HG02885 (cell line): ENCODE results near the gene TMEM39A.

Source experiments
- ATAC-seq: cut with Tn5 transposase; IDR thresholded peaks from one replicate; pipeline ENCODE4 v1.9.1; 2021; ENCODE audit warnings: mild to moderate bottlenecking; ENCODE audit not compliant: unreplicated experiment, poor library complexity

Gene TMEM39A

GRCh38 chr3:119463171-119464169, at the start of gene TMEM39A:
TSS of gene TMEM39A (minus strand) at chr3:119463615. CDS start at chr3:119462074, 1,541 bp downstream.
- ATAC-seq: peak; percentile 91

- no peak for ATAC-seq
Observed at GRCh38 chr3:119510690-119511089, 47.3 kb upstream of the TMEM39A start.

DNA sequence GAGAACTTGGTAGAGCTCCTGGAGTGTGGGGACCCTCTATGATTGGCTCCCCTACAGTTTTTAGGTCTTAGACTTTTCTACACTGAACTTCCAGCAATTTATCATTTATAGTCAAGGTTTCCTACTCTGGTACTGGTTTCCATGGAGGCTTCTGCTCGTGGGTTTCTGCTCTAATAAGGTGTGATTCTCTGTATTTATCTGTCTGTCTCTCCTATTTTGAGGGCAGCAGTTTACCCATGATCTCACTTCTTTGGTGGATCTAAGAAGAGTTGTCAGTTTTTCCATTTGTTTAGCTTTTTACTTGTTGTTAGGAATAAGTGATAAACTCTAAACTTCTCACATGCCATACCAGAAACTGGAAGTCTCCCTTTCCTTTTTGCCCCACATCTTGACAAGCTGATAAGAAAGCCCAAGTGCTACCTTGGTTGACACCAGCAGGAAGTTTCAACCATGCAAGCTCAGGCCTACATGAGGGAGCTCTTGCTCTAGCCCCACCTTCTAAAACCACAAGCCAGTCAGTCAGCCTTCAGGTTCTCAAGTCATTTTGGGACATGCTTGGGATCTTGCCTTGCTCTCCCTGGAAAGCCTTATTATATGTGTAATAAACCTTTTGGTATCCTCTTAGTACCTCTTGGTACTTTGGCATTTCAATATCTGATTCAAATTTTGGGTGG, 44.9 kb upstream of the TMEM39A start:
- peak; percentile 69 for ATAC-seq

DNA sequence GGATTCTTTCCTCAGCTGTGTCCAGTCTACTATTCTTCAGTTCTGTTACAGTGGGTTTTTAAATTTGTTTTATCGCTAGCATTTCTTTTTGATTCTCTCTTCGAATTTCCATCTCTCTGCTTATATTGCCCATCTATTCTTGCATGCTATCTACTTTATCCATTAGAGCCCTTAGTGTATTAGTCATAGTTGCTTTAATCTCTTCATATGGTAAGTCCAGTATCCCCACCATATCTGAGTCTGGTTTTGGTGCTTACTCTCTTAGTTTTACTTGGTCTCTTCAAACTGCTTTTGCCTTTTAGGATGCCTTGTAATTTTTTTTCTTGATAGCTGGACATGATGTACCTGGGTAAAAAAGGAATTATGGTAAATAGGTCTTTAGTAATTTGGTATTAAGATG, 44.0 kb upstream of the TMEM39A start:
- ATAC-seq: no peak

DNA sequence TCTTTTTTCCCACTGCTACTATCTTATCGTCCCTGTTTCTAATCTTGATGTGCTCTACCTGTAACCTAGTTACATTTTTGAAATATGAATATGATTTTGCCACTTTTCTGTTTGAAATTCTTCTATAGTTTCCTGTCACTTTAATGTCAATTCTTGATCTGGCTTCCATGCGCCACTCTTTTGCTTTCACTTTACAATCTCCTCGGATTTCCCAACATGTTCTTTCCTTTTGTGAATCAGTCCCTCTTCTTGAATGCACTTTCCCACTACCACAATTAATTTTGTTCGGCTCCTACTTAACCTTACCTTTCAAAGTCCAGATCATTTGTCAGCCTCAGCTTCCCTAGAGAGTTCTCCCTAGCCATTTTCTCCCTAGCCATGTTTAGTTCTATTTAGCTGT, 43.2 kb upstream of the TMEM39A start:
- no peak for ATAC-seq

GRCh38 chr3:119500901-119501300, 37.5 kb upstream of the TMEM39A start:
- no peak for ATAC-seq

GRCh38 chr3:119500265-119500664, 36.9 kb upstream of the TMEM39A start:
- ATAC-seq: no peak

- peak; percentile 98 for ATAC-seq
Observed at GRCh38 chr3:119498186-119499011, 35.0 kb upstream of the TMEM39A start, which contains the start of gene TIMMDC1. TSS of gene TIMMDC1 (plus strand) at chr3:119498547. CDS start at chr3:119498734, 187 bp downstream.

- ATAC-seq: no peak
Observed at GRCh38 chr3:119497820-119498185, 34.4 kb upstream of the TMEM39A start.

GRCh38 chr3:119494597-119494996, 31.2 kb upstream of the TMEM39A start:
- no peak for ATAC-seq

GRCh38 chr3:119492810-119493209, 29.4 kb upstream of the TMEM39A start:
- no peak for ATAC-seq

- ATAC-seq: no peak
Observed at GRCh38 chr3:119492128-119492527, 28.7 kb upstream of the TMEM39A start.

- no peak for ATAC-seq
Observed at GRCh38 chr3:119490153-119490552, 26.7 kb upstream of the TMEM39A start.

DNA sequence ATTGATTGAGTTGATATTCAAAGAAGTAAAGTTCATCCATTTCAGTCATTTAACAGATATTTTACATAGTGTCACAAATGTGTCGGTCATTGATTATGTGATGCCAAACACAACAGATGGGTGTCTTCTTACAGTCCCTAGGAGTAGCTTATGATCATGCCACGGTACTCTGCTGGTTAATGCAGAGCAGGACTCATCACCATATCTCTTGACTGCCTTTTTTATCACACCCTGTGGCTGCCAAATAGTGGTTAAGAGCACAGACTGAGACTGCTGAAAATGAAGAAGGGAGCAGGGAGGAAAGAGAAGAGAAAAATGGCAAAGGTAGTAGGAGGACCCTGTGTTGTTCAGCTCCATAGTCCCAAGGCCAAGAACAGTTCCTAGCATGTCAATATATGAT, 22.1 kb upstream of the TMEM39A start:
- ATAC-seq: no peak

GRCh38 chr3:119483101-119483500, 19.7 kb upstream of the TMEM39A start:
- no peak for ATAC-seq

- ATAC-seq: no peak
Observed at GRCh38 chr3:119481079-119481478, 17.7 kb upstream of the TMEM39A start.

DNA sequence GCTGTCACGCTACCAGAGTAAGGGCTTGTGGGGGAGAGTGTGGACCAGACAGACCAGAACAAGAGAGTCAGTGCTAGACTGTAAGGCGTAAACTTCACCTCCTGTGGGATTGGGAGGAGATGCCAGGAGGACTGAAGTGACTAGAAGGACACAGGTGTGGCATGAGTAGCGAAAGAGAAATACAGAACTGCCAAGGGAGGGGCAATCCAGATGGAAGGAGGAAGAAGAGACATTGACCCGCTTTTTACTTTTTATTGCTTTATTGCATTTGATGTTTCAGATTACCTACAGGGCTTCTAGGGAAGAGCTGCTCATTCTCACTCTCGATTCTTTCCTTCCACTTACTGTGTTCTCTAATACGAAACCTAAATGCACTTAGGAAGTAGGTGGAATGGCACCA, 7.5 kb upstream of the TMEM39A start:
- no peak for ATAC-seq

GRCh38 chr3:119469418-119470189, 6.2 kb upstream of the TMEM39A start:
- ATAC-seq: no peak

- ATAC-seq: no peak
Observed at GRCh38 chr3:119468041-119468440, 4.6 kb upstream of the TMEM39A start.

DNA sequence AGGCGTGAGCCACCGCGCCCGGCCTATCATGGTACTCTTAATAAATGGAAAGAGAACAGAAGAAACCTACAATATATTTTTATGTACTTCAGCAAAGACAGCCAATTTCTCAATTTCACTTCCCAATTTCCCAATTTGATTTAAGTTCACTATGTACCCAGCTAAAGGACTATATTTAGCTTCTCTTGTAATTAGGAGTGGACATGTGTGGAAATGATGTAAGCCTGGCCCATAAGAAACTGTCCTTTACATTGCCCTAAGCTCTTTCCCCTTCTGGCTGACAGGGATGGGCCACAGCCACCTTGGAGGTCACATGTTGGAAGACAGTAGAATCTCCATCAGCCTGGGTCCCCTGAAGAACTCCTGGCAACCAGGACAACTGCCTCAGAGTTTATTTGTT, 6.2 kb downstream of the TMEM39A start:
- ATAC-seq: no peak
